Trophoblast cell (in vitro differentiated cells and primary cell): ENCODE data around the gene PHIP.
"Not testable (repeated sequence)": the region's sequence is repeated elsewhere in the genome, so short reads cannot be mapped to it uniquely, and the experiment has no call there.

Experiments
- DNase-seq, 2 donors: peaks; one replicate each; pipeline ENCODE4 v3.0.0-alpha.2; 2016
- H2AFZ ChIP-seq: 2 replicates; pipeline ENCODE4 v1.6.1; 2013; ENCODE audit warnings: low read length, moderate library complexity, mild to moderate bottlenecking; ENCODE audit not compliant: insufficient read depth, poor library complexity
- H2AK5ac ChIP-seq: 2 replicates; pipeline ENCODE4 v1.6.1; 2013; ENCODE audit warnings: mild to moderate bottlenecking, low read length
- H2BK120ac ChIP-seq: 2 replicates; pipeline ENCODE4 v1.6.1; 2013; ENCODE audit warnings: low read length, mild to moderate bottlenecking, moderate library complexity; ENCODE audit not compliant: insufficient read depth, poor library complexity
- H2BK12ac ChIP-seq: 2 replicates; pipeline ENCODE4 v1.6.1; 2013; ENCODE audit warnings: mild to moderate bottlenecking, low read length, moderate library complexity
- H2BK5ac ChIP-seq: 2 replicates; pipeline ENCODE4 v1.6.1; 2013; ENCODE audit warnings: low read length, low read depth, moderate library complexity, mild to moderate bottlenecking; ENCODE audit not compliant: poor library complexity
- H3K14ac ChIP-seq: 2 replicates; pipeline ENCODE4 v1.6.1; 2013; ENCODE audit warnings: mild to moderate bottlenecking, low read length
- H3K18ac ChIP-seq: 2 replicates; pipeline ENCODE4 v1.6.1; 2013; ENCODE audit warnings: mild to moderate bottlenecking, low read length
- H3K23ac ChIP-seq: 2 replicates; pipeline ENCODE4 v1.6.1; 2013; ENCODE audit warnings: low read length
- H3K27ac ChIP-seq: 2 replicates; pipeline ENCODE4 v1.5.1; 2013; ENCODE audit warnings: low read depth, mild to moderate bottlenecking, inconsistent platforms, low read length, moderate library complexity
- H3K27me3 ChIP-seq: 2 replicates; pipeline ENCODE4 v1.6.1; 2013; ENCODE audit warnings: inconsistent platforms, mild to moderate bottlenecking, low read length, moderate library complexity; ENCODE audit not compliant: insufficient read depth
- H3K36me3 ChIP-seq, 2 experiments: 1 replicate in 1 of 2; 2 replicates in 1 of 2; pipeline ENCODE4 v1.6.1; 2013; ENCODE audit warnings: low read length in 2 of 2, mild to moderate bottlenecking in 2 of 2, moderate library complexity in 1 of 2; ENCODE audit not compliant: insufficient read depth in 2 of 2, control insufficient read depth in 1 of 2
- H3K4ac ChIP-seq: 2 replicates; pipeline ENCODE4 v1.6.1; 2013; ENCODE audit warnings: low read depth, mild to moderate bottlenecking, low read length, moderate library complexity
- H3K4me1 ChIP-seq, 2 experiments: 1 replicate in 1 of 2; 2 replicates in 1 of 2; pipeline ENCODE4 v1.6.1; 2013; ENCODE audit warnings: low read length in 2 of 2, mild to moderate bottlenecking in 2 of 2, moderate library complexity in 1 of 2; ENCODE audit not compliant: insufficient read depth in 2 of 2, control insufficient read depth in 1 of 2
- H3K4me2 ChIP-seq: 2 replicates; pipeline ENCODE4 v1.6.1; 2013; ENCODE audit warnings: inconsistent platforms, mild to moderate bottlenecking, low read length, moderate library complexity
- H3K4me3 ChIP-seq: 2 replicates; pipeline ENCODE4 v1.5.1; 2013; ENCODE audit warnings: mild to moderate bottlenecking, low read depth, low read length, inconsistent platforms
- H3K79me1 ChIP-seq: one replicate; pipeline ENCODE4 v1.6.1; 2013; ENCODE audit warnings: low read length
- H3K79me2 ChIP-seq: 2 replicates; pipeline ENCODE4 v1.6.1; 2013; ENCODE audit warnings: low read length, mild to moderate bottlenecking; ENCODE audit not compliant: control insufficient read depth, insufficient read depth, poor library complexity
- H3K9ac ChIP-seq: 2 replicates; pipeline ENCODE4 v1.6.1; 2013; ENCODE audit warnings: mild to moderate bottlenecking, low read length
- H3K9me3 ChIP-seq: 2 replicates; pipeline ENCODE4 v1.6.1; 2013; ENCODE audit warnings: low read depth, mild to moderate bottlenecking, control low read depth, inconsistent platforms, low read length; ENCODE audit not compliant: insufficient read depth
- H4K12ac ChIP-seq: 2 replicates; pipeline ENCODE4 v1.6.1; 2013; ENCODE audit warnings: low read depth, mild to moderate bottlenecking, low read length, moderate library complexity
- H4K8ac ChIP-seq: 2 replicates; pipeline ENCODE4 v1.6.1; 2013; ENCODE audit warnings: low read depth, mild to moderate bottlenecking, low read length, moderate library complexity
- H4K91ac ChIP-seq: one replicate; pipeline ENCODE4 v1.6.1; 2013; ENCODE audit warnings: low read depth, mild to moderate bottlenecking, low read length, moderate library complexity
- WGBS: extraction: QIAGEN DNeasy Blood & Tissue Kit; methylation state at CpG from one replicate; pipeline ENCODE4 v1.1.7; 2013; ENCODE audit warnings: missing lambda C conversion rate; ENCODE audit not compliant: insufficient read length, insufficient coverage; ENCODE audit errors: extremely low coverage; 5-methylcytosine and 5-hydroxymethylcytosine counted together

PHIP gene

GRCh38 chr6:78925317-78925716 lies 152.7 kb downstream of the PHIP start:
- H2AFZ ChIP-seq: no peak overlapping the region
- no peak overlapping the region for H3K4me2 ChIP-seq
- no peak overlapping the region for H3K18ac ChIP-seq
- no peaks in the 10 kb centered on the region for H3K27me3 ChIP-seq
- no peak overlapping the region for H2AK5ac ChIP-seq
- H4K8ac ChIP-seq: no peak overlapping the region
- no peak overlapping the region for H4K91ac ChIP-seq
- peaks cover 4% of the 10 kb centered on the region for H3K9me3 ChIP-seq
- no peaks in the 10 kb centered on the region for H3K4me1 ChIP-seq
- no peak overlapping the region for H3K9ac ChIP-seq
- H3K79me1 ChIP-seq: no peaks in the 10 kb centered on the region
- H2BK12ac ChIP-seq: no peak overlapping the region
- WGBS: no CpG with 5 or more reads among the region's 3 CpGs
- no peak for DNase-seq
- no peaks in the 10 kb centered on the region for H3K36me3 ChIP-seq
- H3K4me3 ChIP-seq: no peak overlapping the region
- H4K12ac ChIP-seq: no peak overlapping the region
- H3K23ac ChIP-seq: no peak overlapping the region
- no peak overlapping the region for H2BK120ac ChIP-seq
- no peak overlapping the region for H2BK5ac ChIP-seq
- H3K27ac ChIP-seq: no peak overlapping the region
- no peak overlapping the region for H3K14ac ChIP-seq
- no peak overlapping the region for H3K4ac ChIP-seq
- no peaks in the 10 kb centered on the region for H3K79me2 ChIP-seq

GRCh38 chr6:78921168-78921567 lies 156.9 kb downstream of the PHIP start:
- H4K8ac ChIP-seq, H2AFZ ChIP-seq, H3K27me3 ChIP-seq, H2BK120ac ChIP-seq, H3K4me2 ChIP-seq, H3K79me1 ChIP-seq, H3K4me3 ChIP-seq, H3K36me3 ChIP-seq, H2AK5ac ChIP-seq, H3K9me3 ChIP-seq, H2BK5ac ChIP-seq, H3K23ac ChIP-seq, H3K27ac ChIP-seq, H3K14ac ChIP-seq, H3K9ac ChIP-seq, H3K79me2 ChIP-seq, H3K4ac ChIP-seq, H2BK12ac ChIP-seq, H3K18ac ChIP-seq, H3K4me1 ChIP-seq, DNase-seq, H4K12ac ChIP-seq, H4K91ac ChIP-seq: not testable (repeated sequence)
- no CpG with 5 or more reads among the region's 10 CpGs for WGBS

- Histone ChIP-seq H2AK5ac (no peak overlapping the region), H2BK12ac (no peak overlapping the region), H3K23ac (no peak overlapping the region), H4K12ac (no peak overlapping the region), H2AFZ (no peak overlapping the region), H3K4me1 (no peaks in the 10 kb centered on the region), H3K18ac (no peak overlapping the region), H3K9ac (no peak overlapping the region), H4K91ac (no peak overlapping the region), H4K8ac (no peak overlapping the region), H3K4me3 (no peak overlapping the region), H2BK120ac (no peak overlapping the region), H3K27ac (no peak overlapping the region), H3K79me2 (no peaks in the 10 kb centered on the region), H3K4ac (no peak overlapping the region), H3K14ac (no peak overlapping the region), H3K4me2 (no peak overlapping the region), H2BK5ac (no peak overlapping the region), H3K9me3 (peaks cover 4% of the 10 kb centered on the region), H3K27me3 (no peaks in the 10 kb centered on the region), H3K79me1 (no peaks in the 10 kb centered on the region), H3K36me3 (no peaks in the 10 kb centered on the region)
- DNase-seq: no peak
- WGBS: no CpG with 5 or more reads among the region's 1 CpG
Measured at GRCh38 chr6:78917788-78918187, 160.3 kb downstream of the PHIP start.

- Histone ChIP-seq H3K27ac (no peak overlapping the region), H4K91ac (no peak overlapping the region), H3K18ac (no peak overlapping the region), H3K36me3 (no peaks in the 10 kb centered on the region), H3K4ac (no peak overlapping the region), H3K23ac (no peak overlapping the region), H4K8ac (no peak overlapping the region), H4K12ac (no peak overlapping the region), H2BK120ac (no peak overlapping the region), H3K9ac (no peak overlapping the region), H3K79me2 (no peaks in the 10 kb centered on the region), H2AFZ (no peak overlapping the region), H3K9me3 (peaks cover 2% of the 10 kb centered on the region), H3K79me1 (no peaks in the 10 kb centered on the region), H3K4me2 (no peak overlapping the region), H3K14ac (no peak overlapping the region), H3K4me1 (no peaks in the 10 kb centered on the region), H3K4me3 (no peak overlapping the region), H2BK5ac (no peak overlapping the region), H3K27me3 (no peaks in the 10 kb centered on the region), H2BK12ac (no peak overlapping the region), H2AK5ac (no peak overlapping the region)
- WGBS: no CpG with 5 or more reads among the region's 3 CpGs
- no peak for DNase-seq
Measured at GRCh38 chr6:78916411-78916810, 161.6 kb downstream of the PHIP start.
